ENCODE data around the gene ADIRF. TPM values are rescaled to one million over a fixed set of nuclear protein-coding genes. Genes with fewer than 3 reads are reported as not detected.

ADIRF gene
- total and polyA plus RNA-seq, 9 of the 15 experiments (the other 6 are each of a cell fraction or from before 2014, with no cell fraction given), result 0.08 TPM; not detected in 8

- H3K4me1 ChIP-seq (replicated peaks in 1 of 2; ENCODE audit: control insufficient read depth in 2 of 2, insufficient read depth in 2 of 2, low read length in 2 of 2), result peaks cover 0 to 15% of the 10 kb centered on the region in 2 experiments; a peak in 2 of 5 replicates
- intact Hi-C loops (cut with micrococcal nuclease) (no loop called here), in situ Hi-C loops (cut with MboI) (no loop called here)
- no peaks in the 10 kb centered on the region for H3K9me1 ChIP-seq (ENCODE audit: control insufficient read depth, insufficient read depth, low read length)
- no peak overlapping the region for H2AFZ ChIP-seq (ENCODE audit: low read depth, low read length)
- H3K4me2 ChIP-seq (ENCODE audit: insufficient read depth, low read length), result no peak overlapping the region
- H3K4me3 ChIP-seq, result no peak overlapping the region
- CTCF ChIA-PET (ENCODE audit: low intra/inter-chr PET ratio), result no interaction called here
- H3K9me3 ChIP-seq (replicated peaks; ENCODE audit: control insufficient read depth, insufficient read depth, low read depth, low read length), result no peaks in the 10 kb centered on the region
- peak overlapping the region in 1 of 2 experiments; percentile 52; a peak in 2 of 4 replicates for H3K9ac ChIP-seq (ENCODE audit: insufficient read depth in 1 of 2, low read depth in 2 of 2, low read length in 2 of 2)
- POLR2A ChIA-PET, result no interaction called here
- peak; percentile 54 for FAIRE-seq
- BruUV-seq (replicated peaks), result no TSS peak
- H3K79me2 ChIP-seq (ENCODE audit: control insufficient read depth, insufficient read depth, low read length), result no peaks in the 10 kb centered on the region
- DNase-seq (ENCODE audit: extremely low read depth in 1 of 4, low spot score in 3 of 4), result peak in 1 of 4 experiments; percentile 19
- 62% methylated on average over 9 of the region's 18 CpGs for WGBS (ENCODE audit: insufficient coverage, low coverage, missing lambda C conversion rate)
- H3K27me3 ChIP-seq (ENCODE audit: control insufficient read depth in 2 of 2, insufficient read depth in 2 of 2, low read length in 2 of 2), result no peaks in the 10 kb centered on the region
- TF ChIP-seq RAD21 (CRISPR knock-in tag; conservative IDR thresholded peaks at IDR 0.05 in 1 of 2, IDR thresholded peaks at IDR 0.05 in 1 of 2), result peak in 1 of 2 experiments; percentile 67; a peak in 2 of 4 replicates
- no peak for TF ChIP-seq PHB (CRISPR knock-in tag; IDR thresholded peaks at IDR 0.05)
- TF ChIP-seq SAP30 (IDR thresholded peaks at IDR 0.05; ENCODE audit: borderline replicate concordance, insufficient read depth, low read depth, low read length, poor library complexity, severe bottlenecking), result no peak
- peak; percentile 48 to 53 (median 51) for TF ChIP-seq CTCF (IDR thresholded peaks at IDR 0.05 in 2 of 3, conservative IDR thresholded peaks at IDR 0.05 in 1 of 3; ENCODE audit: insufficient read depth in 2 of 3, low read depth in 1 of 3, low read length in 3 of 3)
- peak; percentile 54; the same call in 1 of the 2 replicates for TF ChIP-seq REST (IDR thresholded peaks at IDR 0.05; ENCODE audit: borderline replicate concordance)
- TF ChIP-seq REST (CRISPR knock-in tag; IDR thresholded peaks at IDR 0.05; ENCODE audit: low read depth), result no peak
- ATAC-seq, result peak; percentile 68
- no peaks in the 10 kb centered on the region for H3K36me3 ChIP-seq (ENCODE audit: control insufficient read depth, insufficient read depth, low read length)
- H3K27ac ChIP-seq (ENCODE audit: extremely low read depth, low read depth, low read length), result no peak overlapping the region
- H4K20me1 ChIP-seq (replicated peaks; ENCODE audit: control insufficient read depth, insufficient read depth, low read length), result no peaks in the 10 kb centered on the region
Measured at GRCh38 chr10:86945361-86946212, 22.7 kb upstream of the ADIRF start.

Measured in K562 (cell line).